ENCODE measurements around the gene IDI2. TPM values are rescaled to one million over a fixed set of nuclear protein-coding genes. Genes with fewer than 3 reads are reported as not detected.

IDI2 gene
- not detected in 2 replicates for total RNA-seq

DNA sequence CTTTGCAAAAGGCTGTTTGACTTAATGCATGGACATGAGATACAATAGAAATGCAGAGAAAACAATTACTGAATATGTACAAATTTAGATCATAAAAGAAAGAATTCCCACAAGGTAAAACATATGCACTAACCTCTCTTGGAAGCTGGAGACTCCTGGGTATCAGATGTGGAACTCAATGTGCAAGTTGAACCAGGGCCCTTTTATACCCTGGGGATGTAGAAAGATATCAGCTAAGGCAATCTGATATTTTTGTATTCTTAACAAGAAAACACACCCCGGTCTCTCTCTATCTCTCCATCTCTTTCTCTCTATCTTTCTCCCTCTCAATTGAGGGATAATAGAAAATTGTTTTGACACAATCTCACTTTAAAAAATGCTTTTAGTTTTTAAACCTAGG lies at the start of gene IDI2:
Gene IDI2, minus strand, starts transcription at position 177 of the 400 bp plus-strand sequence. CDS start 1,136 bp downstream, outside the sequence.

DNA sequence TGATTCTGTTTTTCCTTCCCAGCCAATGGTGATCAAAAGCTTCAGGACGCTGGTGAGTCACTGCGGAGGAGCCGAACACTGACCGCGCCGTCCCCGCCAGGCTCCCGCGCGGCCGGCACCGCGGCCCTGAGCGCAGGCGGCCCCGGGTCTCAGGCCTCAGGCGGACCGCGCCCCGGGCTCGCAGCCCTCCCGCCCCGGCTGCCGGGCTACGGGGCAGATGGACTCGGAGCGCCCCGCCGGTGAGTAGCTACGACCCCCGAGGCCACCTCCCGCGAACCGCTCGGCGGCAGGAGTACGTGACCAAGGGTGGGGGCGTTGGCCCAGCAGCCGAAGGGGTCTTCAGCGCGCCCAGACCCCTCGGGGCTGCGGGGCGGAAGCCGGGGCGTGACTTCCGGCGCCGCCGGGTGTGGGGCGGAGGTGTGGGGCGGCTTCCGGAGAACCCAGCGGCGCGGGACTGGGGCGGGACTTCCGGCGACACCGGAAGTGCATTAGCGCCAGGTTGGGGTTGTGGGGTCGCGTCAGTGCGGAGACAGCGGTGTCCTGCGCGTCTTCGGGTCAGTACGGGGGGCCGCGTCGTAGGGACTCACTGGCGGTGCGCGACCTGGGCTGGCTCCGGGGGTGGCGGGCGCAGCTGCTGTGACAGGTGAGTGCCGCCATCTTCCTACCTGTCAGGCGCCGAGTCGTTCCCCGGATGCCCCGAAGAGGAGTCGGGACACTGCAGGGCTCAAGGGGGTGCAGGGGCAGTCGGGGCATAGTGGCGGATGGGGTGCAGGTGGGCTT lies 30.9 kb upstream of the IDI2 start, which contains the start of gene WDR37:
Gene WDR37, plus strand, starts transcription at position 60 of the 780 bp plus-strand sequence. CDS start 15,771 bp downstream, outside the sequence.

DNA sequence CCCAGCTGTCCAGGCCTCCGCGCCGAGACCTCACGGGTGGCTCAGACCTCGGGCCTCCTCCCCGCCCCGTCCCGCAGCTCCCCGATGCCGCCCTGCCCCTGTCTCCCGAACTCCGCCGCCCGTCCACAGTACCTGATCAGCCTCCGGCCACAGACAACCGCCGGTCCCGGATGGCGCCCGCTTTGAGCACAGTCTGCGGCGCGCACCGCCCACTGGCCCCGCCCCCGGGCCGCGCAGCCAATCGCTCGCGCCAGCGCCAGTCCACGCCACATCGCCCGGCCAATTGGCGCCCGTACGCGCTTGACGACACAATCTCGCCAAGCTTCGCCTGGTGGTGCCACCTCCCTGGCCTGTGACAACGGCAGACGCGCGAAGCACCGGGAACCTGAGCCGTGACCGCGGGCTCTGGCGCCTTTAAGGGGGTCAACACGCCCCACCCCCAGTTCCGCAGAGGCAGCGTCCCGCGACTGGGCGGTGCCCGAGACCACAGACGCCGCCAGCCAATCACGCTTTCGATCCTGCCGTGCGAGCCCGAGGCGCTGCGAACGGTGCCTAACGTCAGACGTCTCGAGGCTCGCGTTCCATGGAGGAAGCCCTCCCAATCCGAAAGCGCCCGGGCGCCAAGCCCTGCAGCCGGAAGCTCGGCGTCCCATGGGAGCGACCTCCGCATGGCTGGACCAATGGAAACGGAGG lies 23.2 kb upstream of the IDI2 start, which contains the start of gene IDI1:
Gene IDI1, minus strand, starts transcription at position 388 of the 693 bp plus-strand sequence. Its CDS starts 116 bp downstream, at position 272.

DNA sequence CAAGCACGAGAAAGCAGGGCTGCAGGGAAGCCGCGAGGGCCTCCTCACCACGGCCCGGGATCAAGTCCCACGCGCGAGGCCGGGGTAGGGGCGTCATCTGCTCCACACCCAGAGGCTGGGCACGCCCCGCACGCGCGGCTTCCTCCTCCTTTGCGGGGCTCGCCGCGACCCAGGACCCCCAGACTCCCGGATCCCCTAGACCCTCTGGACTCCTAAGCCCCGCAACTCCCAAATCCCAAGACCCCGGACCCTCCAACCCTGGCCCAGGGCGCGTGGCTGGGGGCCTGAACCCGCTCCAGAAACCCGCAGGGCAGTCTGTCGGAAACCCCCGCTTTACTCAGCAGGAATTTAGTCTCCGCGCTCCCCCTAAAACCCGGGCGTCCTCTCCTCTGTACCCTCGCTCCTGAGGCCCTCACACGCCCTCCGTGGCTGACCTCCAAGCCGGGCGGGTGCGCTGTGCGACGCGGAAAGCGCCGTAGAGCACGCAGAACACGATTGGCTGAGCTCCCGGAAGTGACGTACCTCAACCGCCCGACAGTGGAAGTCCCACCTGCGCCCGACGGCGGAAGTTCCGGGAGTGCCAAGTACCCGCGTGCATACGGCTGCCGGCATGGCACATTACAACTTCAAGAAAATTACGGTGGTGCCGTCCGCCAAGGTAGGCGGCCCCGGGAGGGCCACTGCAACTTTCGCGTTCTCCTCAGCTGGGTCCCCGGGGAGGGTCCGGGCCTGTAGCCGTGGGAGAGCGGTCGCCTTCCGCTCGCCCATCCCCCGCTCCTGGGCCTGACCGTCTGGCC lies 37.6 kb downstream of the IDI2 start, which contains the start of gene GTPBP4:
Gene GTPBP4, plus strand, starts transcription at position 565 of the 797 bp plus-strand sequence. Its CDS starts 46 bp downstream, at position 611.

Other genes starting within 250 kb of the IDI2 start
- 19.5 and 25.3 TPM in 2 replicates for gene LARP4B, start 94.2 kb downstream of the IDI2 start, total RNA-seq
- 34.0 and 46.1 TPM in 2 replicates for gene GTPBP4, start 37.4 kb downstream of the IDI2 start, total RNA-seq
- gene IDI1, start 23.3 kb upstream of the IDI2 start, total RNA-seq, result 124 and 165 TPM in 2 replicates
- 9.8 and 13.0 TPM in 2 replicates for gene WDR37, start 30.5 kb upstream of the IDI2 start, total RNA-seq

Measured in smooth muscle cell of bladder (primary cell).